ENCODE measurements around the gene SLC25A21.
"Not testable (repeated sequence)": the region's sequence is repeated elsewhere in the genome, so short reads cannot be mapped to it uniquely, and the experiment has no call there.

Gene SLC25A21

DNA sequence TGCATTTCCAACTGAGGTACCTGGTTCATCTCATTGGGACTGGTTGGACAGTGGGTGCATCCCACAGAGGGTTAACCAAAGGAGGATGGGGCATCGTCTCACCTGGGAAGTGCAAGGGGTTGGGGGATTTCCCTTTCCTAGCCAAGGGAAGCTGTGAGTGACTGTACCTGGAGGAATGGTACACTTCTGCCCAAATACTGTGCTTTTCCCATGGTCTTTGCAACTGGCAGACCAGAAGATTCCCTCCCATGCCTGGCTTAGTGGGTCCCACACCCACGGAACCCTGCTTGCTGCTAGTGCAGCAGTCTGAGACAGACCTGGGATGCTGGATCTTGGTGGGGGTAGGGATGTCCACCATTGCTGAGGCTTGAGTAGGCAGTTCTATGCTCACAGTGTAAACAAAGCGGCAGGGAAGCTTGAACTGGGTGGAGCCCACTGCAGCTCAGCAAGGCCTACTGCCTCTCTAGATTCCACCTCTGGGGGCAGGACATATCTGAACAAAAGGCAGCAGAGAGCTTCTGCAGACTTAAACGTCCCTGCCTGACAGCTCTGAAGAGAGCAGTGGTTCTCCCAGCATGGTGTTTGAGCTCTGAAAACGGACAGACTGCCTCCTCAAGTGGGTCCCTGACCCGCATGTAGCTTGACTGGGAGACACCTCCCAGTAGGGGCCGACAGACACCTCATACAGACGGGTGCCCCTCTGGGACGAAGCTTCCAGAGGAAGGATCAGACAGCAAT, 15.6 kb upstream of the SLC25A21 start:
- DNase-seq (ENCODE audit: low read depth, low spot score); H3K4me3 ChIP-seq (ENCODE audit: low read length): not testable (repeated sequence)

DNA sequence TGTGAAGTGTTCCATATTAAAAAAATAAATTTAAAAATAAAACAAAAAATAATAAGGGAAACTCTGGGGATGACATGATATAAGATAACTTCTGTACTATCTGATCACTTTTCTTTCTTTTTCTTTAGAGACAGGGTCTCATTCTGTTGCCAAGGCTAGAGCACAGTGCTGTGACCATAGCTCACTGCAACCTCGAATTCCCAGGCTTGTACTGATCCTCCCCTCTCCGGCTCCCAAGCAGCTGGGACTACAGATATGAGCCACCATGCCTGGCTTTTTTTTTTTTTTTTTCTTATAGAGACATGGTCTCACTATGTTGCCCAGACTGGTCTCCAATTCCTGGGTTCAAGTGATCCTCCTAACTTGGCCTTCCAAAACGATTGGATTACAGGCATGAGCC, 14.9 kb upstream of the SLC25A21 start:
- DNase-seq (ENCODE audit: low read depth, low spot score): no peak
- no peak overlapping the region for H3K4me3 ChIP-seq (ENCODE audit: low read length)

DNA sequence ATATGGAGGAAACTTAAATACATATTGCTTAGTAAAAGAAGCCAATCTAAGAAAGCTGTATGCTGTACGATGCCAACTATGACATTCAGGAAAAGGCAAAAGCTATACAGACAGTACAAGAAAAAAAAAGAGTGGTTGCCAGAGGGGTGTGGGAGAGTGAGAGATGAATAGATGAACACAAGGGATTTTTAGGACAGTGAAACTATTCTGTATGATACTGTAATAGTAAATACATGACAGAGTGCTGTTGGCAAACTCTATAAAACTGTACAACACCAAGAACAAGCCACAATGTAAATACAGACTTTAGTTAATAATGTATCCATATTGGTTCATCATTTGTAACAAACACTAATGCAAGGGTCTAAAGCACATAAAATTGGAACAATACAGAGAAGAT, 14.5 kb upstream of the SLC25A21 start:
- no peak overlapping the region for H3K4me3 ChIP-seq (ENCODE audit: low read length)
- no peak for DNase-seq (ENCODE audit: low read depth, low spot score)

DNA sequence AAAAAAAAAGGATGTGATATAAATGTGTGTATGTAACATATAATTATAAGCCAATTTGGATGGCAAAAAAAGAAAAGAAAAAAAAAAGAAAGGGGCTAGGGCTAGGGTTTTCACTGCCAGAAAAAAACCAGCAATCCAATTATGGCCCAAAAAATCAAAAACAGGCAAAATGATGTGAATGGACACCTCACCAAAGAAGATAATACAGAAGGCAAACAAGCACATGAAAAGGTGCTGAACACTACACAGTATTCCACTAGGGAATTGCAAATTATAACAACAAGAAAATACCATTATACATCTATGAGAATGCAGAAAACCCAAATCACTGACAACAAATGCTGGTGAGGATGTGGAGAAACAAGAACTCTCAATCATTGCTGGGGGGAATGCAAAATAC, 13.3 kb upstream of the SLC25A21 start:
- no peak overlapping the region for H3K4me3 ChIP-seq (ENCODE audit: low read length)
- no peak for DNase-seq (ENCODE audit: low read depth, low spot score)

DNA sequence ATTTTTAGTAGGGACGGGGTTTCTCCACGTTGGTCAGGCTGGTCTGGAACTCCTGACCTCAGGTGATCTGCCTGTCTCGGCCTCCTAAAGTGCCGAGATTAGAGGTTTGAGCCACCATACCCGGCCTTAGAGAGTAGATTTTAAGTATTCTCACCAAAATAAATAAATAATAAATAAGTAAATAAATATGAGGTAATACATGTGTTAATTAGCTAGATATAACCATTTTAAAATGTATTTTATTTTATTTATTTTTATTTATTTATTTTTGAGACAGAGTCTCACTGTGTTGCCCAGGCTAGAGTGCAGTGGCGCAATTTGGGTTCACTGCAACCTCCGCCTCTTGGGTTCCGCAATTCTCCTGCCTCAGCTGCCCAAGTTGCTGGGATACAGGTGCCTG, 12.1 kb upstream of the SLC25A21 start:
- H3K4me3 ChIP-seq (ENCODE audit: low read length); DNase-seq (ENCODE audit: low read depth, low spot score): not testable (repeated sequence)

DNA sequence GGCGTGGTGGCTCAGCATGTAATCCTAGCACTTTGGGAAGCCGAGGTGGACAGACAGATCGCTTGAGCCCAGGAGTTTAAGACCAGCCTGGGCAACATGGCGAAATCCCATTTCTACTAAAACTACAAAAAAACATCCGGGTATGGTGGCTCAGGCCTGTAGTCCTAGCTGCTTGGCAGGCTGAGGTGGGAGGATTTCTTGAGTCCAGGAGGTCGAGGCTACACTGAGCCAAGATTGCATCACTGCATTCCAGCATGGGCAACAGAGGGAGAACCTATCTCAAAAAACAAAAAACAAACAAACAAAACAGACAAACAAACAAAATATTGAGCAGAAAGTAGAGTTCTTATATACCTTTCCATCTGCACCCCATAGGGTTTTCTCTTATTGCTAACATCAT, 9.0 kb upstream of the SLC25A21 start:
- no peak overlapping the region for H3K4me3 ChIP-seq (ENCODE audit: low read length)
- DNase-seq (ENCODE audit: low read depth, low spot score): no peak

DNA sequence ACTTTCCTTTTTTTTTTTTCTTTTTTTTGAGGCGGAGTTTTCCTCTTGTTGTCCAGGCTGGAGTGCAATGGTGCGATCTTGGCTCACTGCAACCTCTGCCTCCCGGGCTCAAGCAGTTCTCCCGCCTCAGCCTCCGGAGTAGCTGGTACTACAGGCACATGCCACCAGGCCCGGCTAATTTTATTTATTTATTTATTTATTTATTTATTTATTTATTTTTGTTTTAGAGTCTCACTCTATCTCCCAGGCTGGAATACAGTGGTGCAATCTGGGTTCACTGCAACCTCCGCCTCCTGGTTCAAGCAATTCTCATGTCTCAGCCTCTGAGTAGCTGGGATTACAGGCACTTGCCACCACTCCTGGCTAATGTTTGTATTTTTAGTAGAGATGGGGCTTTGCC, 8.5 kb upstream of the SLC25A21 start:
- not testable (repeated sequence) for DNase-seq (ENCODE audit: low read depth, low spot score); H3K4me3 ChIP-seq (ENCODE audit: low read length)

DNA sequence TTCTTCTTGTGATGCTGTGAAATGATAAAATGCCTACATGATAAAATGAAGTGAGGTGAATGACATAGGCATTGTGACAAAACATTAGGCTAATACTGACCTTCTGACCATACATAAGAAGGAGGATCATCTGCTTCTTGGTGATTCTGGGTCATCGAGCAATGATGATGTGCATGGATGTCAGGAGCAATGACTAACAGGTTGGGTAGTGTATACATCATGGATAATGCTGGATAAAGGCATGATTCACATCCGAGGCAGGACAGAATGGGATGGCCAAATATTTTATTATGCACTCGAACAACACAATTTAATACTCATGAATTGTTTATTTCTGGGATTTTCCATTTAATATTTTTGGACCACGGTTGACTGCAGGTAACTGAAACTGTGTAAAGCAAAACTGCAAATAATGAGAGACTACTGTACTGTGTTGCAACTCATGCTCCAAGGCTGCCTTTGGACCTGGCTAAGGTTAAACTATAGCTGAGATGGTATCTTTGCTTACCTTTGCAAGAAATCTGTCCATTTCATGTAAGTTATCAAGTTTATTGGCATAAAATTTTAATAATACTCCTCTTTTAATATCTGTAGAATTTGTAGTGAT, 7.6 kb upstream of the SLC25A21 start:
- H3K4me3 ChIP-seq (ENCODE audit: low read length): no peak overlapping the region
- no peak for DNase-seq (ENCODE audit: low read depth, low spot score)

DNA sequence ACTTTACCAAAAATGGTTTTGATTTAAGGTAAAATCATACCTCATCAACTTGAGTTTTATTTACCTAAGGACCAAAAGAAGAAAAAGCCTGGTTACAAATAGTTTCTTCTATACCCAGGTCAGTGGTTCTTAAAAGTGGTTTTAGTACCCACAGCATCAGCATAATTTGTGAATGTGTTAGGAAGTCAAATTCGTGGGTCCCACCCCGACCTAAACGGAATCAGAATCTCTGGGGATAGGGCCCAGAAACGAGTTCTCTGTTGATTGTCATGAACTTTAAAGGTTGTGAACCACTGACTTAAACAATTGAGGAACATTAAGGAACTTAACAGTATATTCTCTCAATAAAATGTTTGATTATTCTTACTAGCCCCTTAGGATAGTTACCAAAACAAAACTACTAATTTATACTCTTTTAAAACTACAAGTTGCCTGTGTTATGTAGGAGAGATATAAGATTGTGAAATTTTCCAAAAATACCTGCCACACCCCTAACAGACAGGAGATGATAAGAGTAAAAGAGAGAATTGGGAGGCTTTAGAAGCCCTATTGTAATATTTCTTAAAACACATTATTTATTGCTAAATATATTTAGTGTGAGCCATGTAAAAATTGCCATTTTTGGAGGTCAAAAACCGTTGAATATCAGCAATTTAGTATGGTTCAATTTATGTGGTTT, 669 bp upstream of the SLC25A21 start:
- DNase-seq (ENCODE audit: low read depth, low spot score): no peak
- H3K4me3 ChIP-seq (ENCODE audit: low read length): no peak overlapping the region

DNA sequence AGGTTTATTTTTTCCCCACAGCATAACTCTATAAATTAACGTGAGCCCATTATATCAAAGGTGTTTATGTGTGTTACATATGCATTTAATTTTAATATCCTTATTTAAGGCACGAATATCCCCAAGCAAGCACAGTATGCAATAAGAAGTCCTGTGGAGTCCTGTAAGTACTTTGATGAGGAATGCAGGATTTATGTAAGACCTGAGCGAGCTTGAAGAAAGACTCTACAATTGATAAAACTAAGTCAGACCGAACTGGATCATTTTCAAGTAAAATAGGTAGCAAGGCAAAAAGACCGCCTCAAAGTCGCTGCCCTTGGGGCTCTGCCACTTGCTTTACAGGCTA, 755 bp downstream of the SLC25A21 start:
- DNase-seq (ENCODE audit: low read depth, low spot score): no peak
- H3K4me3 ChIP-seq (ENCODE audit: low read length): no peak overlapping the region

DNA sequence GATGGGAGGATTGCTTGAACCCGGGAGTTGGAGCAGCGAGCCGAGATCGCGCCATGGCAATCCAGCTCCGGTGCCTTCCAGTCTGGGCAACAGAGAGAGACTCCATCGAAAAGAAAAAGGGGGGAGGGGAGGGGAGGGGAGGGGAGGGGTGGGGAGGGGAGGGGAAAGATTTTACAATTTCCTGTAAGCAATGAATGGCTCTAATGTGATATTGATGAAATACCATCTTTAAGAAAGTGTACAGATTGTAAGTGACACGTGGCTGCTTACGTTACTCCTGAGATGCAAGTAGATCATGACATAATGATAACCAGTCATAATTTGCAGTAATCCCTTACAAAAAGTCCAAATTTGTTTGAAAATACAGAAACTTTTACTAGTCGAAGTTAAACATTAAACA, 1.4 kb downstream of the SLC25A21 start:
- no peak for DNase-seq (ENCODE audit: low read depth, low spot score)
- no peak overlapping the region for H3K4me3 ChIP-seq (ENCODE audit: low read length)

DNA sequence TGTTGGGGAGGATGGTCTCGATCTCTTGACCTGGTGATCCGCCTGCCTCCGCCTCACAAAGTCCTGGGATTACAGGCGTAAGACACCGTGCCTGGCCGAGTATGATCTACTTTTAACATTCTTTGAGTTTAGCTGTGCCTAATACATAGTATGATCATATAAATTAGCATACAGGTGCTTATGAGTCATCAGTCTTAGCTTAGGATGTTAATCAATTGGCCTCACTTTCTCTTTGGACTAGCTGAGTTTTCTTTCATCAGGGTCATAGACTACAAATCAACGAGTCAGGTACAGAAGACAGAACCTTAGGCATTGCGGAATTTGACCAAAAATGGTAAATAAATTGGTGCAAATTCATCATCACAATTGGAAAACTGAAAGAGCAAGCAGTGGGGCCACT, 2.2 kb downstream of the SLC25A21 start:
- H3K4me3 ChIP-seq (ENCODE audit: low read length): no peak overlapping the region
- no peak for DNase-seq (ENCODE audit: low read depth, low spot score)

DNA sequence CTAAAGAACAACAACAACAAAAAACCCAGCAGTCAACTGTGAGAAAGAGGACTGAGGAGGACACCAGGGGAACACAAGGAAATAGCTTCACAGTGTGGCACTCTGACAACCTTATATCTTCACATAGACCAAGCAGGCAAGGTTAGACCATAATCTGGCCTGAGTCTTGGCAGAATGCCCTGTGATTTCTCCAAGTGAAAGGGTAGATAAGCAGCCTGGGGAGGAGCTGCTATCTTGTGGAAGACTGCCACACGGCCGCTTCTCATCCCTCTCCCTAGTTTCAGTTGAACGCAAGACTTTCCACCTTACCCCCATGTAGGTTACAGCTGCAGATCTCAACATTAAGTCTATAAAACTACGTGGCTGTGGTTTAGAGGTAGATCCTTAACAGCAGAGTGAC, 3.7 kb downstream of the SLC25A21 start:
- no peak overlapping the region for H3K4me3 ChIP-seq (ENCODE audit: low read length)
- DNase-seq (ENCODE audit: low read depth, low spot score): no peak

DNA sequence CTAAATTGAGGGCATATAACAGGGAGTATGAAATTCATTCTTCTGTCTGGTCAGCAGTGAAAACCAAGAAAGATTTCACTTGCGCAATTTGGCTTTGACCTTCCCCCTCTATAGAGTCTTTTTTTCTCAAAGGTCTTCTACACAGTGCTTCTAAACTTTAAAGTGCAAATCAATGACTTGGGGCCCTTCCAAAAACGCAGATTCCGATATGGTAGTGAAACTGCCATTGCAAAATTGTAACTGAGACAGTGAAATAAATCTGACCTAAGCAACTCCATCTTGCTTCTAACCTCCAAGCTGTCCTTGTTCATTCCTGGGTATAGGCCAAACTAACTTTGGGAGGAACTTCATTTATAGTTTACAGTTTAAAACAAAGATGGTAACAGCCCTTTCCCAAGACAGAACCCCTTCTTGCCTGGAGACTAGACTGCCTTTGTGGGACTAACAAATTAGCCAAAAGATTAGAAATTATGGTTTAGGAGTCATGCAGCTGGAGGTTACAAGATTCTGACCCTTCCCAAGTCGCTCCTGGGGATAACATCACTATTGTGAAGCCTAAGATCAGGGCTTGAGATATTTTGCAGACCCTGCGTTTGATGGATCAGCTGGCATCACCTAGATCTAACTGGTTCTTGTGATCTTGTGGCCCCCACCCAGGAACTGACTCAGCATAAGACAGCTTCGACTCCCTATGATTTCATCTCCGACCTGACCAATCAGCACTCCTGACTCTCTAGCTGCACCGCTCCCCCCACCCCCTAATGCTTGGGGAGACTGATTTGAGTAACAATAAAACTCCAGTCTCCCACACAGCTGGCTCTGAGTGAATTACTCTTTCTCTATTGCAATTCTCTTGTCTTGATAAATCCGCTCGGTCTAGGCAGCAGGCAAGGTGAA, 5.0 kb downstream of the SLC25A21 start:
- H3K4me3 ChIP-seq (ENCODE audit: low read length): no peak overlapping the region
- no peak for DNase-seq (ENCODE audit: low read depth, low spot score)

DNA sequence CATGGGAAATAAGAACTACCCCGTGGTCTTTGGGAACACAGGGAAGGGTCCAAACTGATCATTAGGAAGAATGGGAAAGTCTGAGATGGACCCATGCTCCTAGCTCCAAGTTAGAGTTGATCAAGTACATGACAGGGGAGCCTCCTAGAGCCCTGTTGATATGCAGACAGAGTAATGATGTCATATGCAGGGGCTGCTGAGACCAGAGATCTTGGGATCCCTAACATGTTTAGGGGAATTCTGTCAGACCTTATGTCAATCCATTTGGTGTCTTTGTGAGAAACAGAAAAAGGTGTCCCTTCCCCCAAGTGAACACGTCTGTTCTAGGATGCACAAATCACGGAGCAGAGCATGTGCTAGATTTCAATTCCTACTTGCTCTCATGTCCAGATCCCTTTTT, 6.6 kb downstream of the SLC25A21 start:
- no peak overlapping the region for H3K4me3 ChIP-seq (ENCODE audit: low read length)
- DNase-seq (ENCODE audit: low read depth, low spot score): no peak

DNA sequence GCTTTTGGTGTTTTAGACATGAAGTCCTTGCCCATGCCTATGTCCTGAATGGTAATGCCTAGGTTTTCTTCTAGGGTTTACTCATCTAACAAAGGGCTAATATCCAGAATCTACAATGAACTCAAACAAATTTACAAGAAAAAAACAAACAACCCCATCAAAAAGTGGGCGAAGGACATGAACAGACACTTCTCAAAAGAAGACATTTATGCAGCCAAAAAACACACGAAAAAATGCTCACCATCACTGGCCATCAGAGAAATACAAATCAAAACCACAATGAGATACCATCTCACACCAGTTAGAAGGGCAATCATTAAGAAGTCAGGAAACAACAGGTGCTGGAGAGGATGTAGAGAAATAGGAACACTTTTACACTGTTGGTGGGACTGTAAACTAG, 10.1 kb downstream of the SLC25A21 start:
- not testable (repeated sequence) for DNase-seq (ENCODE audit: low read depth, low spot score); H3K4me3 ChIP-seq (ENCODE audit: low read length)

DNA sequence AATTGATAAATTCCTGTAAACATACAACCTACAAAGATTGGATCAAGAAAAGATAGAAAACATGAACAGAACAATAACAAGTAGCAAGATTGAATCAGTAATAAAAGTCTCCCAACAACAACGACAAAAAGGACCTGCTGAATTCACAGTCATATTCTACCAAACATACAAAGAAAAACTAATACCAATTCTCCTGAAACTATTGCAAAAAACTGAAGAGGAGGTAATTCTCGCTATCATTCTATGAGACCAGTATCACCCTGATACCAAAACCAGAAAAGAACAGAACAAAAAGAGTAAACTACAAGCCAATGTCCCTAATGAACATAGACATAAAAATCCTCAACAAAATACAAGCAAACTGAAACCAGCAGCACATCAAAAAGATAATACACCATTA, 14.4 kb downstream of the SLC25A21 start:
- no peak for DNase-seq (ENCODE audit: low read depth, low spot score)
- no peak overlapping the region for H3K4me3 ChIP-seq (ENCODE audit: low read length)

DNA sequence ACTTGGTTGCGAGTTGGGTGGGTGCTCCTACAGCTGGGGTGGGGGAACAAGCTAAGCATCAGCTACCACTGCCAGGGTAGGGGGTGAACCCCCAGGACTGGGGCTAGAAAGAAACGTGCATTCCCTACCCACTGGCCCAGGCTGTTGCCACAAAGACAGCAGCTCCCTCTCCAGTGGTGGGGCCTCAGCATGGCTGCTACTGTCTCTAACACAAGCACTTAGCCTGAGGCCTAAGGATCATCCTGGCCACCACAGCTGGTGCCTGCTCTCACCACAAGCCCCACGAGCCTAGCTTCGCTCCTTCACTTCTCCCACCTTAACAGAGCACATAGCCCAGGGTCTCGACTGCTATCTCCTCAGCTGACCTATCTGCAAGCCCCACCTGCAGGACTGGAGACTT, 18.9 kb downstream of the SLC25A21 start:
- DNase-seq (ENCODE audit: low read depth, low spot score): no peak
- H3K4me3 ChIP-seq (ENCODE audit: low read length): no peak overlapping the region

DNA sequence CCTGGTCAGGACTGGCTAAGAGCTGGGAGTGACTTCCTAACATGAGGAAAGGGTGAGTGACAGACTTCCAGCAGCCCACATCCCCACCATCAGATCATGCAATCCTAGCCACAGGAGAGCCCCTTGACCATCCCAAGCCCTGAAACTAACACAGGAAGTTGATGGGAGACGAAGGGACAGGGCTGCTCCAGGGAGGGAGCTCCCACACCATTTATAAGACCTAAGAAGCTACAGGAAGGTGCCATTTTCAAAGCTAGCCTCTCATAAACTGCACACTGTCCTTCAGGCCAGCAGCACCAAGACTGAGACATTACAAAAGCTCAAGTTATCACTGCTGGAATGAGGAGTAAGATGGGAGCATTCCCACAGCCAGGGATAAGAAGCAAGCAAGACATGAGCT, 19.4 kb downstream of the SLC25A21 start:
- no peak for DNase-seq (ENCODE audit: low read depth, low spot score)
- H3K4me3 ChIP-seq (ENCODE audit: low read length): no peak overlapping the region

DNA sequence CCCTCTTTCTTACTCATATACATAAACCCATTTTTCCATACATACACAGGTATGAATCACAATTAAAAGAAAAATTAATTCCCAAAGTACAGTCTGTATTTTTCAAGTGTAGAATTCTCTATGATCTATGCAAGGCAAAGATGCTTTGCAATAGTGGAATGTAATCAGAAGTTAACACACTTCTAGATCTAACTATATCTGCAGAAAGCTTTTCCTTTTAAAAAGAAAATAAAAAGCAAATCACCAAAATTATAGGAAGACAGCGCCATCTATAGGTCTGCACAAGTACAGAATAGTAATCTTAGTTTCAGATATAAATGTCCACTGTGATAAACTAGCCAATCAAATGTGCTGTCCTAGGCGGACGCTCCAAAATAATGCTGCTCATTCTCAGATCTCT, 22.0 kb downstream of the SLC25A21 start:
- peak; percentile 14 for DNase-seq (ENCODE audit: low read depth, low spot score)
- H3K4me3 ChIP-seq (ENCODE audit: low read length): no peak overlapping the region

Measured in Jurkat, Clone E6-1 (cell line).